Liver (tissue), 9 donors: Measurements from ENCODE around the gene GLT6D1. TPM values are rescaled to one million over a fixed set of nuclear protein-coding genes. Genes with fewer than 3 reads are reported as not detected.

Experiments
- DNase-seq: peaks from one replicate; pipeline ENCODE4 v3.0.0-alpha.2; 2017; ENCODE audit warnings: low spot score
- H3K27ac ChIP-seq, 2 donors: one replicate each; pipeline ENCODE4 v1.7.0; 2013; ENCODE audit warnings: inconsistent platforms in 2 of 2, low read length in 2 of 2, control low read depth in 1 of 2, low read depth in 1 of 2, mild to moderate bottlenecking in 1 of 2
- H3K27me3 ChIP-seq, 4 donors: one replicate each; pipeline versions ENCODE4 v1.6.1 to v1.7.0; 2013; ENCODE audit warnings: low read length in 3 of 4, inconsistent platforms in 1 of 4, mild to moderate bottlenecking in 1 of 4, moderate library complexity in 1 of 4; ENCODE audit not compliant: control insufficient read depth in 4 of 4, insufficient read depth in 4 of 4
- H3K36me3 ChIP-seq, 4 donors: one replicate each; pipeline versions ENCODE4 v1.6.1 to v1.7.0; 2013; ENCODE audit warnings: low read length in 3 of 4, mild to moderate bottlenecking in 3 of 4, low read depth in 1 of 4, moderate library complexity in 1 of 4; ENCODE audit not compliant: control insufficient read depth in 4 of 4, insufficient read depth in 3 of 4
- H3K4me1 ChIP-seq, 4 donors: one replicate each; pipeline versions ENCODE4 v1.6.1 to v1.7.0; 2013; ENCODE audit warnings: low read length in 3 of 4, mild to moderate bottlenecking in 3 of 4, moderate library complexity in 1 of 4; ENCODE audit not compliant: control insufficient read depth in 4 of 4, insufficient read depth in 4 of 4
- H3K4me3 ChIP-seq, 3 donors: one replicate each; pipeline versions ENCODE4 v1.6.1 to v1.7.0; 2013; ENCODE audit warnings: low read length in 3 of 3, control low read depth in 1 of 3, low read depth in 1 of 3, mild to moderate bottlenecking in 1 of 3
- H3K9ac ChIP-seq, 2 donors: one replicate each; pipeline ENCODE4 v1.7.0; 2013; ENCODE audit warnings: low read length in 2 of 2, mild to moderate bottlenecking in 2 of 2, moderate library complexity in 2 of 2, control low read depth in 1 of 2, low read depth in 1 of 2
- H3K9me3 ChIP-seq, 4 donors: one replicate each; pipeline versions ENCODE4 v1.6.1 to v1.7.0; 2013; ENCODE audit warnings: low read length in 3 of 4; ENCODE audit not compliant: control insufficient read depth in 4 of 4
- ATF3 ChIP-seq: IDR thresholded peaks from 2 replicates; pipeline ENCODE4 v1.6.1; 2016; ENCODE audit warnings: antibody characterized with exemption
- CTCF ChIP-seq: fragments of 150-350 bp; IDR thresholded peaks from 2 replicates; pipeline ENCODE4 v1.5.1; 2017; ENCODE audit warnings: improper control_type of control experiment, low read depth, low read length; ENCODE audit not compliant: missing input control
- FOXA1 ChIP-seq: IDR thresholded peaks from 2 replicates; pipeline ENCODE4 v1.6.1; 2016; ENCODE audit warnings: antibody characterized with exemption
- FOXA2 ChIP-seq: IDR thresholded peaks from 2 replicates; pipeline ENCODE4 v1.6.1; 2016; ENCODE audit warnings: antibody characterized with exemption
- GABPA ChIP-seq, 2 donors: IDR thresholded peaks in 1 of 2; conservative IDR thresholded peaks in 1 of 2; 2 replicates each; pipeline ENCODE4 v1.6.1; 2016; ENCODE audit warnings: antibody characterized with exemption in 2 of 2, mild to moderate bottlenecking in 1 of 2, moderate library complexity in 1 of 2
- HNF4A ChIP-seq, 2 donors: conservative IDR thresholded peaks; 2 replicates each; pipeline ENCODE4 v1.6.1; 2016; ENCODE audit warnings: antibody characterized with exemption in 2 of 2, mild to moderate bottlenecking in 2 of 2
- HNF4G ChIP-seq: IDR thresholded peaks from 2 replicates; pipeline ENCODE4 v1.6.1; 2016; ENCODE audit warnings: antibody characterized with exemption
- JUND ChIP-seq, 2 donors: IDR thresholded peaks; 2 replicates each; pipeline ENCODE4 v1.6.1; 2016; ENCODE audit warnings: antibody characterized with exemption in 2 of 2
- MAX ChIP-seq: IDR thresholded peaks from 2 replicates; pipeline ENCODE4 v1.6.1; 2016; ENCODE audit warnings: antibody characterized with exemption
- REST ChIP-seq: IDR thresholded peaks from 2 replicates; pipeline ENCODE4 v1.6.1; 2016; ENCODE audit warnings: antibody characterized with exemption, mild to moderate bottlenecking
- RXRA ChIP-seq, 2 donors: IDR thresholded peaks; 2 replicates each; pipeline ENCODE4 v1.6.1; 2017 to 2018; ENCODE audit warnings: antibody characterized with exemption in 2 of 2, mild to moderate bottlenecking in 1 of 2
- SP1 ChIP-seq: IDR thresholded peaks from 2 replicates; pipeline ENCODE4 v1.6.1; 2018; ENCODE audit warnings: antibody characterized with exemption, mild to moderate bottlenecking
- TAF1 ChIP-seq: conservative IDR thresholded peaks from 2 replicates; pipeline ENCODE4 v1.6.1; 2016; ENCODE audit warnings: antibody characterized with exemption, mild to moderate bottlenecking
- YY1 ChIP-seq: IDR thresholded peaks from 2 replicates; pipeline ENCODE4 v1.6.1; 2016; ENCODE audit warnings: antibody characterized with exemption, mild to moderate bottlenecking
- ZBTB33 ChIP-seq: IDR thresholded peaks from 2 replicates; pipeline ENCODE4 v1.6.1; 2016; ENCODE audit warnings: antibody characterized with exemption
- WGBS: extraction: QIAGEN DNeasy Blood & Tissue Kit; methylation state at CpG from one replicate; pipeline ENCODE4 v1.1.7; 2013; 5-methylcytosine and 5-hydroxymethylcytosine counted together
- polyA plus RNA-seq, 2 donors: library from polyadenylated mRNA; stranded (reverse) in 1 of 2; unstranded in 1 of 2; fragments of 200-250 nt in 1 of 2; fragments of >200 nt in 1 of 2; fragmentation: Nextera tagmentation in 1 of 2; extraction: Ambion mirVana in 1 of 2; gene quantifications; one replicate each; pipeline versions ENCODE4 v1.2.1 to v1.2.3, GENCODE V29; 2013 to 2015
- total RNA-seq, 2 donors: library from RNA; depleted of rRNA; stranded (reverse); fragments of >200 nt; gene quantifications; one replicate each; pipeline ENCODE4 v1.2.3, GENCODE V29; 2014
- donor health status: healthy.
- donor health status: healthy.
- donor health status: healthy.
- donor health status: healthy.
- donor health status: healthy.

The GLT6D1 gene
- total and polyA plus RNA-seq, 4 donors = not detected

GRCh38 chr9:135687216-135687615, 47.9 kb upstream of the GLT6D1 start (continued):
- no peak for TF ChIP-seq REST
- no peak for TF ChIP-seq CTCF
- TF ChIP-seq JUND (IDR thresholded peaks at IDR 0.05) = no peak
- TF ChIP-seq HNF4G = no peak
- TF ChIP-seq FOXA2 = no peak
- TF ChIP-seq SP1 = no peak
- TF ChIP-seq RXRA (IDR thresholded peaks at IDR 0.05) = no peak
- TF ChIP-seq ATF3 = no peak

- TF ChIP-seq REST (no peak), JUND (IDR thresholded peaks at IDR 0.05) (no peak), GABPA (IDR thresholded peaks at IDR 0.05 in 1 of 2, conservative IDR thresholded peaks at IDR 0.05 in 1 of 2) (no peak), FOXA2 (no peak), SP1 (no peak), TAF1 (no peak), ATF3 (no peak), ZBTB33 (no peak), HNF4A (conservative IDR thresholded peaks at IDR 0.05) (no peak), RXRA (IDR thresholded peaks at IDR 0.05) (no peak), HNF4G (no peak), MAX (no peak), YY1 (no peak), CTCF (no peak), FOXA1 (no peak)
- Histone ChIP-seq H3K36me3 (no peaks in the 10 kb centered on the region), H3K9me3 (no peaks in the 10 kb centered on the region), H3K4me3 (no peak overlapping the region), H3K27ac (no peak overlapping the region), H3K27me3 (no peaks in the 10 kb centered on the region), H3K9ac (no peak overlapping the region), H3K4me1 (no peaks in the 10 kb centered on the region)
- no peak for DNase-seq
- WGBS = 73% methylated on average over 17 of the region's 17 CpGs
Observed at GRCh38 chr9:135684691-135685090, 45.4 kb upstream of the GLT6D1 start.
